Activated CD4-positive, alpha-beta memory T cell treated with anti-CD3 and anti-CD28 coated beads, Interleukin-2, amount 10 ng/mL, durations not matched to agents 7 days and 5 days (primary cell): Measurements from ENCODE around the gene CLUH. TPM values are rescaled to one million over a fixed set of nuclear protein-coding genes. Genes with fewer than 3 reads are reported as not detected.
A peak's percentile ranks its signal among the peaks of the same experiment; 100 is the strongest.

Experiments used
- CTCF ChIA-PET: fragments of 350-600 bp; sonication (Branson Sonifier 250); formaldehyde crosslinking; loops from one replicate; lab custom pipeline; 2021; ENCODE audit warnings: antibody characterized with exemption, inconsistent platforms; lab: Charles Lee
- POLR2A ChIA-PET: fragments of 350-600 bp; sonication (Branson Sonifier 250); formaldehyde crosslinking; loops from one replicate; lab custom pipeline; 2021; ENCODE audit warnings: antibody characterized with exemption; lab: Charles Lee
- DNase-seq: peaks from one replicate; pipeline ENCODE4 v3.0.0-alpha.2; 2020
- H3K27ac Mint-ChIP-seq: one replicate; pipeline ENCODE4 v1.8.0; 2021; ENCODE audit warnings: mild to moderate bottlenecking, mixed read lengths
- H3K27me3 Mint-ChIP-seq: one replicate; pipeline ENCODE4 v1.8.0; 2021; ENCODE audit warnings: mixed read lengths
- H3K36me3 Mint-ChIP-seq: one replicate; pipeline ENCODE4 v1.8.0; 2021; ENCODE audit warnings: low read depth, mixed read lengths
- H3K4me1 Mint-ChIP-seq: one replicate; pipeline ENCODE4 v1.8.0; 2021; ENCODE audit warnings: mixed read lengths
- H3K4me3 Mint-ChIP-seq: one replicate; pipeline ENCODE4 v1.8.0; 2021; ENCODE audit warnings: mild to moderate bottlenecking, mixed read lengths
- H3K9me3 Mint-ChIP-seq: one replicate; pipeline ENCODE4 v1.8.0; 2021; ENCODE audit warnings: mixed read lengths
- total RNA-seq, 2 experiments: library from RNA; stranded (reverse); gene quantifications; one replicate each; pipeline ENCODE4 v1.2.3, GENCODE V29; 2021

CLUH gene
- total RNA-seq, 2 experiments from 2014 or later = 36.4 to 37.9 TPM

DNA sequence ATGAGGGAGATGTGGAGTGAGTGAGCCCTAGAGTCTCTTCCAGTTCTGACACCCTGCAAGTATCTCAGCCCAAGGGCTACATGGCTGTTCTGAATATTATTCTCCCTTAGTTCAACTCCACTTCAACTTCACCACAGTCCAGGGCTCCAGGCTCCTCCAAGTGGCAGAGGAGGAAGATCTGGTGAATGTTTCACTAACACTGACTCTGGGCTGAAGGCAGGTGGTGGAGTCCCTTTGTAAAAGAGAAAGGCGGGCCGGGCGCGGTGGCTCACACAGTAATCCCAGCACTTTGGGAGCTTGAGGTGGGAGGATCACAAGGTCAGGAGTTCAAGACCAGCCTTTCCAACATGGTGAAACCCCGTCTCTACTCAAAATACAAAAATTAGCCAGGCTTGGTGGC is 24.3 kb upstream of the CLUH start:
- Mint-ChIP-seq H3K36me3 (no peaks in the 10 kb centered on the region), H3K4me1 (no peaks in the 10 kb centered on the region), H3K27me3 (peaks cover 3% of the 10 kb centered on the region), H3K27ac (no peak overlapping the region), H3K4me3 (no peak overlapping the region), H3K9me3 (no peaks in the 10 kb centered on the region)
- DNase-seq = no peak
- ChIA-PET POLR2A (no interaction called here), CTCF (no interaction called here)

GRCh38 chr17:2734939-2735338 is 23.4 kb upstream of the CLUH start:
- no peaks in the 10 kb centered on the region for H3K36me3 Mint-ChIP-seq
- H3K27me3 Mint-ChIP-seq = peaks cover 3% of the 10 kb centered on the region
- ChIA-PET POLR2A (no interaction called here), CTCF (no interaction called here)
- H3K4me3 Mint-ChIP-seq = no peak overlapping the region
- no peak for DNase-seq
- no peak overlapping the region for H3K27ac Mint-ChIP-seq
- no peaks in the 10 kb centered on the region for H3K9me3 Mint-ChIP-seq
- no peaks in the 10 kb centered on the region for H3K4me1 Mint-ChIP-seq

DNA sequence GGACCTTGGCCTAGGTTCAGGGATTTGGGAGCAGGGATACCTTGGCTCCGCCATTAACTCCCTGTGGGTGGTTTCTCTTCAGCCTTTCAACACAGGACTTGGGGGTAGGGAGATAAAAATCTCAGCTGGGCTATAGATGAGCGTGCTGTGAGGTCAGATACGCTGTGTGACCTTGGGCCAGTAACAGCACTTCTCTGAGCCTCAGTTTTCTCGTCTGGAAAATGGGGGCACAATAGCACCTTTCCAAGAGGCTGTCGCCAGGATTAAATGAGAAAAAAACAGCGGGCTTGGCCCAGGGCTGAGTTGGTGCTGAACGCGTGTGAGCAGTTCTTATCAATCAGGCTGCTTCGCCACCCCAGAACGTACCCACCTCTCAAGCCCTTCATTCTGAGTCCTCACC is 20.2 kb upstream of the CLUH start:
- DNase-seq = no peak
- ChIA-PET CTCF (no interaction called here), POLR2A (no interaction called here)

DNA sequence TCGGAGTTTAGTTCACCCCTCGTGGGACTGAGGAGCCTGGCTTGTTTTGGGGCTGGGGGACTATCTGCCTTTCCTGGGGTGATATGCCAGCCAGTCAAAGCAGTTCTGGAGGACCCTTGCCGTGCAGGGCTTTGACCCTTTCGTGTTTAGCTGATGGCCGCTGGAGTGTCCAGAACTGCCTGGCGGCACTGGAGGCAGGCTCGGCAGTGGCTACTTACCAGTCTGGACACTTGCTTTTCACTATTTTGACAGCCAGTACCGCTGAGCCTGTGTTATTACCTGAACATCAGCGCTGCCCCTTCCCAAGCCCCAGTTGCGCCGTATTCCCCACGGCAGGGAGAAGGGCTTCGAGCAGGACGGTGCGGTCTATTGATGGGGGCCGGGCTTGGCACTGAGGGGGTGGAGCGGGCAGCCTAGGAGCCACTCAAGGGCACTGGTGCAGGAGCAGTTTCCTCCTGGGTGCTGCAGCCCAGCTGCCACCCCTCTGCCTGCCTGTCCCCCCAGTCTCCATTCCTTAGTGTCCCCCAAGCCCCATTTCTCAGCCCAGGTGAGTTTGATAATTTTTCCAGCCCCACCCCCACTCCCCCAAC is 19.3 kb upstream of the CLUH start:
- Mint-ChIP-seq H3K27ac (no peak overlapping the region), H3K4me3 (no peak overlapping the region), H3K27me3 (peaks cover 11% of the 10 kb centered on the region), H3K4me1 (no peaks in the 10 kb centered on the region), H3K36me3 (no peaks in the 10 kb centered on the region), H3K9me3 (no peaks in the 10 kb centered on the region)
- CTCF ChIA-PET = no interaction called here
- POLR2A ChIA-PET = interaction anchor here (1.6 kb wide), 1 partner anchor 9 kb away, joined by 3 read pairs; no protein-coding TSS in a partner anchor
- no peak for DNase-seq

More for the DNA sequence above, 20.2 kb upstream of the CLUH start:
- H3K27ac Mint-ChIP-seq = no peak overlapping the region
- no peak overlapping the region for H3K4me3 Mint-ChIP-seq
- H3K9me3 Mint-ChIP-seq = no peaks in the 10 kb centered on the region
- no peaks in the 10 kb centered on the region for H3K4me1 Mint-ChIP-seq
- peaks cover 11% of the 10 kb centered on the region for H3K27me3 Mint-ChIP-seq
- no peaks in the 10 kb centered on the region for H3K36me3 Mint-ChIP-seq

DNA sequence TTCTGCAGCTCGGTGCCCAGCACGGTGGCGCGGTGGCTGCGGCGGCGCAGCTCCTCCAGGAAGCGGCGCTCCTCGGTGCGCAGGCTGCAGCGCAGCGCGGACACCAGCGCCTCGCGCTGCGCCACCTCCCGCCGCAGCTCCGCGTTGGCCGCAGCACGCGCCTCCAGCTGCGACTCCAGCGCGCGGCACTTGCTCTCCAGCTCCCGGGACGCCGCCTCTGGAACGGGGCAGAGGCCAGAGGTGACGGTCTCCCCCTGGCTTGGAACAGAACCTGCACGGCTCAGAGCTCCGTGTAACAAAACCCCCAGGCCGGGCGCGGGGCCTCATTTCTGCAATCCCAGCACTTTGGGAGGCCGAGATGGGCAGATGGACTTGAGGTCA is 13.2 kb upstream of the CLUH start:
- H3K27me3 Mint-ChIP-seq = peaks cover 27% of the 10 kb centered on the region
- CTCF ChIA-PET = interaction anchor here (0.7 to 1.7 kb wide), 5 partner anchors 16 to 132 kb away, joined by 3 to 4 read pairs (median 3); partner anchors contain the start of genes CCDC92B and PAFAH1B1
- no peak overlapping the region for H3K4me3 Mint-ChIP-seq
- no peaks in the 10 kb centered on the region for H3K9me3 Mint-ChIP-seq
- POLR2A ChIA-PET = no interaction called here
- peak; percentile 45 for DNase-seq
- H3K4me1 Mint-ChIP-seq = peaks cover 4% of the 10 kb centered on the region
- H3K36me3 Mint-ChIP-seq = no peaks in the 10 kb centered on the region
- no peak overlapping the region for H3K27ac Mint-ChIP-seq

DNA sequence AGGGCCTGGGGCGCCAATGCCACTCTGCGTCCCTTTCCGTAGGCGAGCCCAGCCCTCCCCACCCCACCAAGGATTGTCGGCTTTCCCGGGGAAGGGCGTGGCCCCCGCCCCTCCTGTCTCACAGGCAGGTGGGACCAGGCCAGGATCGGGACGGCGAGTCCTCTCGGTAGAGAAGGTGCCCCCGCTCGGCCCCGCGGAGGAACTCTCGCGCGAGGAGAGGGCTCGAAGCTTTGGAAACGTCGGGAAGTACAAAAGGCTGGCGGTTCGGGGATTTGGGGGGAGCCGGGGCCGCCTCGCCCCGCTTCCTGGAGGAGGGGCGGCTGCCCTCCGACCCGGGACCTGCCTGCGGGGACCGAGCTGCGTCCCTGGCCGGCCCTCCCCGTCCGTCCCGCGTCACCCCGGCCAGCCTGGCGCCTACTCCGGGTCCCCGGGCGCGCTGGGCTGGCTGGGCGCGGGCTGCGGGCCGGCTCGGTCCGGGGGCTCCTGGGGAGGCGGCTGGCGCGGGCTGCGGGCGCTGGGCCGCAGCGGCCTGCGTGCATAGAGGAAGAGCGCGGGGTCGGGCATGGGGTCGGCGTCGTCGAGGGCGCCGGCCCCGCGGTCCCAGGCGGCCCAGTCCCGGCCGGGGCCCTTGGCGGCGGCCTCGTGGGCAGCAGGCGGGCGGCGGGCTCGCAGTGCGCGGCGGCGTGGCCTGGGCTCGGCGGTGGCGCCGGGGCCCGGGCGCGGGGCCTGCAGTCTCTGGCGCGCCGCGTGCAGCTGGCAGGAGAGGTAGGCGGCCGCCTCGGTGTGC is 12.6 kb upstream of the CLUH start:
- Mint-ChIP-seq H3K27me3 (peaks cover 25% of the 10 kb centered on the region), H3K27ac (no peak overlapping the region), H3K9me3 (no peaks in the 10 kb centered on the region), H3K4me1 (peaks cover 7% of the 10 kb centered on the region), H3K4me3 (peak overlapping the region; percentile 50), H3K36me3 (no peaks in the 10 kb centered on the region)
- POLR2A ChIA-PET = interaction anchor here (0.8 kb wide), 1 partner anchor 213 kb away, joined by 3 read pairs; the partner anchor contains the start of gene METTL16
- no peak for DNase-seq
- CTCF ChIA-PET = interaction anchor here (0.7 to 1.7 kb wide), 5 partner anchors 15 to 131 kb away, joined by 3 to 4 read pairs (median 3); partner anchors contain the start of genes CCDC92B and PAFAH1B1

GRCh38 chr17:2723505-2723996 is 12.0 kb upstream of the CLUH start:
- no peaks in the 10 kb centered on the region for H3K36me3 Mint-ChIP-seq
- H3K27ac Mint-ChIP-seq = no peak overlapping the region
- DNase-seq = no peak
- ChIA-PET CTCF (interaction anchor here (1.7 kb wide), 1 partner anchor 26 kb away, joined by 3 read pairs; the partner anchor contains the start of gene CCDC92B), POLR2A (interaction anchor here (0.8 kb wide), 1 partner anchor 212 kb away, joined by 3 read pairs; the partner anchor contains the start of gene METTL16)
- H3K4me3 Mint-ChIP-seq = no peak overlapping the region
- H3K4me1 Mint-ChIP-seq = peaks cover 7% of the 10 kb centered on the region
- no peaks in the 10 kb centered on the region for H3K9me3 Mint-ChIP-seq
- peaks cover 25% of the 10 kb centered on the region for H3K27me3 Mint-ChIP-seq

- no peak for DNase-seq
- H3K27me3 Mint-ChIP-seq = peaks cover 25% of the 10 kb centered on the region
- H3K4me3 Mint-ChIP-seq = no peak overlapping the region
- ChIA-PET CTCF (no interaction called here), POLR2A (no interaction called here)
- no peaks in the 10 kb centered on the region for H3K36me3 Mint-ChIP-seq
- H3K4me1 Mint-ChIP-seq = peaks cover 11% of the 10 kb centered on the region
- H3K27ac Mint-ChIP-seq = no peak overlapping the region
- no peaks in the 10 kb centered on the region for H3K9me3 Mint-ChIP-seq
Observed at GRCh38 chr17:2722611-2723010, 11.0 kb upstream of the CLUH start.

DNA sequence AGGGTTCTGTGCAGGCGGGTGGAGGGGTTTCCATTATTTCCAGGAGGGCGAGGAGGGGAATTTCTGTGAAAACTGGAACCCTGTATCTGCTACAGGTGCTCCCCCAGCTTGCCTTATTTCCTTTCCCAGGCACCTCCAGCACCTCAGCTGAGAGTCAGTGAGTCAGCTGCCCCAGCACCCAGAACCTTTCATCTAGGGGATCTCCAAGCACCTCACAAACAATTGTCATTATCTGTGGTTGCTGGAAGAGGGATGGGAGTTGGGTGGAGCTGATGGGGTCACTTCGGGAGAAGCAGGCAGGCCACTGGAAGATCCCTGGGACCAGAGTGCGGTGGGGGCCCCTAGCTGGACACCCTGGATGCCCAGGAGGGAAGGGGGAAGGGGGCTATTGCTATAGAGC is 10.0 kb upstream of the CLUH start:
- no peaks in the 10 kb centered on the region for H3K36me3 Mint-ChIP-seq
- H3K27me3 Mint-ChIP-seq = peaks cover 20% of the 10 kb centered on the region
- ChIA-PET CTCF (no interaction called here), POLR2A (interaction anchor here (1.0 to 1.4 kb wide), 2 partner anchors 9 to 12 kb away, joined by 3 read pairs; no protein-coding TSS in a partner anchor)
- DNase-seq = no peak
- H3K4me3 Mint-ChIP-seq = no peak overlapping the region
- no peak overlapping the region for H3K27ac Mint-ChIP-seq
- peaks cover 11% of the 10 kb centered on the region for H3K4me1 Mint-ChIP-seq
- H3K9me3 Mint-ChIP-seq = no peaks in the 10 kb centered on the region

DNA sequence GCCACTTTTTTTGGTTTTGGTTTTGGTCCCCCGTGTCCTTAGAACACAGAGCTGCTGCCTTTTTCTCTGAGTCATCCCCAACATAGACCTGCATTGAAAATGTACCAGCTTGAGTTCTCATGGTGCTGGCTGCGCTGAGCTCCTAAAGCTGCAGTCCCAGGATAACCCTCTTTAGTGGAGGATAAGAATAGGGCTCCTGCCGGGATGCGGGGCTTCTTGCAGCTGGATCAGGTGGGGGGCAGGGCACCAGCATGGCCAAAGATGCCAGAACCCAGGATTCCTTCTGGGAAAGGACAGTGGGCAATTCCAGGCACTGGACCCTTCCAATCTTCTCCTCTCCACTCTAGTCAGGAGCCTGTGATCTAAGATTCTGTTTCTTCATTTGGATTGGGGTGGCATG is 8.3 kb upstream of the CLUH start:
- Mint-ChIP-seq H3K36me3 (no peaks in the 10 kb centered on the region), H3K27me3 (peaks cover 14% of the 10 kb centered on the region), H3K27ac (no peak overlapping the region), H3K4me3 (no peak overlapping the region), H3K9me3 (no peaks in the 10 kb centered on the region), H3K4me1 (peaks cover 9% of the 10 kb centered on the region)
- DNase-seq = no peak
- POLR2A ChIA-PET = no interaction called here
- CTCF ChIA-PET = interaction anchor here (1.2 kb wide), 1 partner anchor 304 kb away, joined by 3 read pairs; no protein-coding TSS in a partner anchor

- H3K9me3 Mint-ChIP-seq = no peaks in the 10 kb centered on the region
- H3K27me3 Mint-ChIP-seq = peaks cover 10% of the 10 kb centered on the region
- H3K27ac Mint-ChIP-seq = no peak overlapping the region
- peaks cover 11% of the 10 kb centered on the region for H3K4me1 Mint-ChIP-seq
- POLR2A ChIA-PET = no interaction called here
- no peak overlapping the region for H3K4me3 Mint-ChIP-seq
- H3K36me3 Mint-ChIP-seq = no peaks in the 10 kb centered on the region
- DNase-seq = no peak
- CTCF ChIA-PET = no interaction called here
Observed at GRCh38 chr17:2718150-2718938, 6.8 kb upstream of the CLUH start.

DNA sequence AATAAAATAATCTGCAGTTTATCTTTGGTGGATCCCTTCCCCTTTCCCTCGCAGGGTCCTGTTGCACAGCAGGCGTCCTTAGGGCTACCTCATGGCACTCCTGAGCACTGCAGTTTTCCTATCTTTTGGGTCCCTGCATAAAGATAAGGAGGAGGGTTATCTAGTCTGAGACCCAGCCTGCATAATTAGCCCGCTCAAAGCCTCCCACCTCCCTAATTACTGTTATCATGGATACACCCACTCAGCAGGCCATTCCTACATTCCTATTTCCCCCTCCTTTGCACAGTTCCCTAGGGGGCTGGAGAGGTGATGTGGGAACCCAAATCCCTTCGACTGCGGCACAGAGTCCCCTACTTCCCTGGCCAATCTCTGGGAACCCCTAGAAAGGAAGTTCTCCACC is 5.1 kb upstream of the CLUH start:
- peaks cover 21% of the 10 kb centered on the region for H3K4me1 Mint-ChIP-seq
- H3K9me3 Mint-ChIP-seq = no peaks in the 10 kb centered on the region
- H3K27me3 Mint-ChIP-seq = no peaks in the 10 kb centered on the region
- DNase-seq = no peak
- ChIA-PET POLR2A (no interaction called here), CTCF (no interaction called here)
- H3K27ac Mint-ChIP-seq = no peak overlapping the region
- H3K36me3 Mint-ChIP-seq = no peaks in the 10 kb centered on the region
- H3K4me3 Mint-ChIP-seq = no peak overlapping the region
